Measurements from ENCODE around the gene ZMYM3.
A peak's percentile ranks its signal among the peaks of the same experiment; 100 is the strongest.
"Not testable (repeated sequence)": the region's sequence is repeated elsewhere in the genome, so short reads cannot be mapped to it uniquely, and the experiment has no call there.

ZMYM3 gene

DNA sequence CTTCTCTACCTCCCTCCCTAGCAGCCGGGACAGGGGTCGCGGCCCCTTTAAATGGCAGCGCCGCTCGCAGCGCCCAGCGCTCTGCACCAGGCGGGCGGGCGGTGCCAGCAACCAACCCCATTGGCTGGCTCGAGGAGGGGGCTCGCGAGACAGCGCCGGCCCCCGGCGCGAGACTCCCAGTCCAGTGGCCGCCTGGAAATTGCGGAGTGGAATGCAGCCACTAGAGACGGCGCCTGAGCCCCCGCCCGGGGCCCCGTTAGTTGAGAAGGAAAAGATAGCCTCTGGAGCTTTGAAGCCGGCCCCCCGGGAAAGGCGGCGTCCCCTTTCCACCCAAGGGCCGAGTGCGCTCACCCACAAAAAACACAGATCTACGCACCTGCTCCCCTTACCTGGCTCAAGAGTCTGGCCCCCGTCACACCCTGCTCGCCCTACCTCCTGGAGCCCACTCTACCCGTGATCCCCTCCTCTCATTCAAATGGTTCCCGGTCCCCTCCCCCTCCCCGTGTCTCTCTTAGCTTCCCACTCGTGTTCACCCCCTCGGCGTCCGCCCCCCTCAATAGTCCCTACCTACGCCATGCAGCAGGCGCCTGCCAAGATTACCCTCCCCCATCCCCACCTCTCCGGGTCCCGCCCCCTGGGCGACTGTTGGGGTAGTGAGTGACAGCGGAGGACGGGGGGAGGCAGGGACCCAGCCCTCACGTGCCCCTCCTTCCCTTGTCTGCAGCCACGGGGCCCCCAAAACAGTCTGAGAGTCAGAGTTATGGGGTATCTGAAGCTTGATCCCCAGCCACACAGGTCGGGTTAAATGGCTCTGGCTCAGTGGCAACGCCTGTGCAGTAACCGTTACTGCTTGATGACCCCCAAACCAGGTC, at the start of gene ZMYM3:
Gene ZMYM3 (minus strand): TSS at position 49 of the 872 bp plus-strand sequence. CDS start 885 bp downstream, outside the sequence.
- DNase-seq, result peak; percentile 75

DNA sequence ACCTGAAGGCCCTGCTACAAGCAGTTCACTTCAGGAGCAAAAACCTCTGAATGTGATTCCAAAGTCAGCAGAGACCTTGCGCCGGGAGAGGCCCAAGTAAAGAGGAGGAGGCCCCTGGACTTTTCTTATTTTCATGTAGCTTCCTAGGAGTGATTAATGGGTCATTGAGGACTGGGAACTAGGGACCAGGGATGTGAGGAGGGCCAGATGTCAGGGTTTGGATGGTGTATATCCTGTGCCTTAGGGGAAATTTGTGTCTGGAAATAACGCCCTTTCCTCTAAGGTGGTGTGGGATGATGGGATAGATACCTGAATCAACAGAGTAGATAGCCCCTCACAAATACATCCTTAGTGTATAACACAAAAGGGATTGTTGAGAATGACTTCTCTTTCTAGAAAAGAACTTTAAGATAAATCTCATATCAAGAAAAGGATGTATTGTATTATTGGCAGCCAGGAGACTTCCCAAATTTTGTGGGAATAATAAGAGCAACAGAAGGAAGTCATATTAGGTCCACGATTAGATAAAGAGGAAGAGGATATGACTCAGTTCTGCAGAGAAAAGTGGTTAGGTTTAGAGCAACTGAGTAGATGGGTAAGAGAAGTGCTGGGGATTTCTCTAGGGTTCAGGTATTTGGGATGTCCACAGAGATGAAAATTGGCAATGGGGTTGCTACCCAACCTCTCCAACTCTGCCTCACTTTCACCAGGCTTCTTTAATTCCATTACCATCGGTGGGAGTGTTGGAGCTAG, 48.7 kb upstream of the ZMYM3 start:
- no peak for DNase-seq

DNA sequence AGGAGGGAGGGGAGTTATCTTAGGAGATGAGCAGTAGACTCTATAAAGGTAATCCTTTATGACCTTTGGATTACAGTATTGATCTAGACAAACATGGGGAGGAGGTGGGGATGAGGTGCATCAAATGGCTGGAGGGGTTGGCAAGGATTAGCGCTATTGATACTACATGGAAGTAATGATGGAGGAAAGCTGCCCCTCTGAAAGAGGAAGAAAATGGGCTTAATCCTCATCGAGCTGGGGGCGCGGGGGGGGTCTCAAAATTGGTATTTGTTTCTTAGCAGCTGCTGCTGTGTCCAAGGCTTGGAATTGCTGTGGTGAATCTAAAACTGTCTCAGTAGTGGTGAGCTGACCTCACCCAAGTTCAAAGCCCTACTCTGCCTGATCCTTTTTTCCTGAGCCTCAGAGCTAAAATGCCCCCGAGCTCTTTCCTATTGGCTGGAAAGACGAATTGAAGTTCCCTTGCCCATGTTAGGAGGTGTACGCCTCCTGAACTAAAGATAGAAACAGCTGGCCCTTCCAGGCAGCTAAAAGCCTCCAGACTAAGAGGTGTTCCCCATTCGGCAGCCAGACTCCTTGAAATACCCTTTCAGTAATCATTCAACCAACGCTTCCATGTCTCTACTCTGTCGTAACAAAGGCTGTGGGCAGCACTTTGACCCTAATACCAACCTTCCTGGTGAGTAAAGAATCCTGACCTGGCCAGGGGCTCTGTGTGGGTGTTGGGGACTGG, 47.4 kb upstream of the ZMYM3 start, which contains the start of gene ITGB1BP2:
Gene ITGB1BP2 (plus strand): TSS at position 556 of the 730 bp plus-strand sequence. CDS start 57 bp downstream, at position 613.
- DNase-seq, result no peak

DNA sequence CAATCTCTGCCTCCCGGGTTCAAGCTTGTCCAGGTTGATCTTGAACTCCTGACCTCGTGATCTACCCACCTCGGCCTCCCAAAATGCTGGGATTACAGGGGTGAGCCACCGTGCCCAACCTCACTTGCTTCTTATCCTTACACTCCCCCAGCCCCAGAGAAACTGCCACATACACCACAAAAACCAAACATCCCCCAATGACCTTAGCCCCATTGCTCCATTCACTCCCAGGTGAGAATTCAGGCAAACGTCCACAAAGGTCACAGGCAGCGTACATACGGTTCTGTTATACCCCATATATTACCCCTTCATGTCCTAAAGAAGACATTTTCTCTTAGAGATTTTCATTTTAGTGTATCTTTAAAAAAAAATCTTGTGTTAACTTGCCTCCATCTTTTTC, 46.6 kb upstream of the ZMYM3 start:
- DNase-seq, result not testable (repeated sequence)

DNA sequence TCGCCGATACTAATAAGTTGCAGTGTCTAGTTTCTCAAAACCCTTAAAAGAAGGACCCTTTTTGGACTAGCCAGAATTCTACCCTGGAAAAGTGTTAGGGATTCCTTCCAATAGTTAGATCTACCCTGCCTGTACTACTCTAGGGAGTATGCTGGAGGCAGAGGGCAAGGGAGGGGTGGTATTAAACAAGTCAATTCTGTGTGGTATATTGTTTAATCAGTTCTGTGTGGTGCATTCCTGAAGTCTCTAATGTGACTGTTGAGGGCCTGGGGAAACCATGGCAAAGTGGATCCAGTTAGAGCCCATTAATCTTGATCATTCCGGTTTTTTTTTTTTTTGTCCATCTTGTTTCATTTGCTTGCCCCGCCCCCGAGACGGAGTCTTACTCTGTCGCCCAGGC, 46.1 kb upstream of the ZMYM3 start:
- not testable (repeated sequence) for DNase-seq

DNA sequence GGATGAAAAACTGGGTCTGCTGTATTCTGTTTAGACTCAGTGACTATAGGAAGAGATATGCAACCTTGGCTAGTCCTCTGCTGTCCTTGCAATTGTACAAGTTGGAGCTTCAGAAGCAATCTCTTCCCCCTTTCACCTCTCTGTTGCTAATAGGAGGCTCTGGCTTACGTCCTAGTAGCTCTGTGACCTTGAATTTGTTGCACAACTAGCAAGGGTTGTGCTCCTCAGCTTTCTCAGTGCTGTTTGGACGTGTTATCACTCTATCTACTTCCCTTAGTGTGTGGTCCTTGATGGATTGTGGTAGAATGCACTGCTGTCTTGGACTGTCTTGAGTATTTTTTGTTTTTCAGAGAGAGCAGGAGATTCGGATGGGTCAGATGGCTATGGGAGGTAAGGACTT, 44.2 kb upstream of the ZMYM3 start:
- no peak for DNase-seq

DNA sequence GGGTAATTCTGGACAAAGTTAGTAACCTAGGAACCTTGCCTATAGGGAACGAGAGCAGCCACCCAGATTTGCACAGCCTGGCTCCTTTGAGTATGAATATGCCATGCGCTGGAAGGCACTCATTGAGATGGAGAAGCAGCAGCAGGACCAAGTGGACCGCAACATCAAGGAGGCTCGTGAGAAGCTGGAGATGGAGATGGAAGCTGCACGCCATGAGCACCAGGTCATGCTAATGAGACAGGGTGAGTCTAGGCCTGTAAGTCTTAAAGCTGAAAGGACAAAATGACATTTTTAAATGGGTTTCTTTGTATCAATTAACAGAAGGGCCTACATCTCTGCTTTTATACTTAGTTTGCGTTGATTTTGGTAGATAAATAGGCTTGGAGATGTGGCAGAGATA, 42.9 kb upstream of the ZMYM3 start:
- DNase-seq, result no peak

DNA sequence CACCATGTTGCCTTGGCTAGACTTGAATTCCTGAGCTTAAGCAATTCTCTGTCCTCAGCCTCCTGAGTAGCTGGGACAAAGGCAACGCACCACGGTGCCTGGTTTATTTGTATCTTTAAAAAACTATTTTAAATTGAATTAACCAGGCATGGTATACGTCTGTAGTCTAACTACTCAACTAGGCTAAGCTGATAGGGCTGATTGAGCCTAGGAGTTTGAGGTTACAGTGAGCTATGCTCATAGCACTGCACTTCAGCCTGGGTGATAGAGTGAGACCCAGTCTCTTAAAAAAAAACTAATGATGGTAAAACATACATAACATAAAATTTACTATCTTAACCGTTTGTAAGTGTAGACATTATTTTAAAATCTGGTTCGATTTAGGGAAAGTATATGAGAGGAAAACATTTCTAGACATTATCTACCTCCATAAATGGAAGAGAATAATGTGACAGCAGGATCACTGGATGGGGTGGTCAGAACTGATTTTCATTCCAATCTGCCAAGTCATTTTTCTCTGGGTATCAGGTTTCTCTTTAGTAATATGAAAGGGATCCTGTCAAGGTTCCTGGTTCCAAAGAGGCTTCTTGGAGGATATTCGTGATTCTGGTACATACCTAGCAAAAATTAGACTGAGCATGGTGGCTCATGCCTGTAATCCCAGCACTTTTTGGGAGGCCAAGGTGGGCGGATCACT, 38.9 kb upstream of the ZMYM3 start:
- DNase-seq, result no peak

DNA sequence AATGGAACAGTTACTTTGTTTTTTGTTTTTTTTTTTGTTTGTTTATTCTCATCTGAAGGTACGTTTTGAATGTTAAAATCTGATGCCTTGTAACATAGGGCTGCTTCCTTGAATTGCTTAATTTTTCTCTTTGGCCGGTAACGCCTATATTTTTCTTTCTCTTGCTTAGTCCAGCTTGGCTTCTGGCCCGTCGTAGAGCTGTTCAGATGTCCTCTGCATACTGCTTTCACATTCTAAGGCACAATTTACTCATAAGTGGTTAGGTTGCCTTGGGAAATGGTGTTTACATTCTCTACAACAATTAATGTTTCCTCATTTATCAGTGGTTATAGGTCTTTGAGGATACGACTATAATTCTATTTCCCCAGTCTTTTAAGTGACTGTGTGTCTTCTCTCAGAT, 37.4 kb upstream of the ZMYM3 start:
- DNase-seq, result no peak

DNA sequence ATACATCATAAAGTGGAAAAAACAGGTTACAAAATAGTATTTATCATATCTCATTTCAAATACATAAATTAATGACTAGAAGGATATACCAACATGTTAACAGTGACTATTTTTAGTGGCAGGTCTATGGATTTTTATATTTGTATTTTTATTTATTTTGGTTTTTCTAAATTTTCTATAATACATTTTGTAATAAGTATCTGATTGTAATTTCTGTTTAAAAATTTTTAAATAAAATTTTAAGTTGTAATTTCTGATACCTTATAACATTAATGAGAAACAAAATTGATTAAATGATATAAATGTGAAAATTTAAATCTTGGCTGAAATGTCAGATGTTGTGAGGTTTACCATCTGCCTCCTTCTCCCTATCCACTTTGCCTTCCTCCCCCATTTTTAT, 32.0 kb upstream of the ZMYM3 start:
- DNase-seq, result no peak

DNA sequence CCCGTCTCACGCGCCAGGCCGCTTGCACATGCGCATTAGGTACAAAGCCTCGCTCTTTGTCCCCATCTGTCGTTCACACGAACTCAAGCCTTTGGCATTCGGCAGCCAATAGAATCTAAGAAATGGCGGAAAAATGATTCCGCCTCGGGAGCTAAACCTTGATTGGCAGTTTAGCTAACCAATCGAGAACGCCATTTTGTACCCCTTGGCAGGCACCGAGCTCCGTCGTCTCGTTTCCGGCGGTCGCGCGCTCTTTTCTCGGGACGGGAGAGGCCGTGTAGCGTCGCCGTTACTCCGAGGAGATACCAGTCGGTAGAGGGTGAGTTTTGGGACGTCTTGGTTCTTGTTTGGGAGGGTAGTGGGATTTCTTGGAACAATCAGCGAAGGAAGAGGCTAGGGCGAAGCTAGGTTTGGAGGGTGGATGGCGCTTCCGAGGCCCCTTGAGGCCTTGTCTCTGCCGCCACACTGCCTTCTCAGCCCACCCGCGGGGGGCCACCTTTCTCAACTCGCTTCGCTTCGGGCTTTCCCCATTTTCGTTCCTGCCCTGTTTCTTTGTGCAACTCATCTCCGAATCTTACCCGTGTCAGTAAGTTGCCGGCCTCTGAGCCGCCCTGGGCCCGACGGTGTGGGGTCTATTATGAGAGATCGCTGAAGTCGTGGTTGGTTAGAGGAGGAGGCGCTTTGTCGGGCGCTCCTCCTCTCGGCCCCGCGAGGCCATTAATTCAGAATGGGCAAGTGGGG, 29.6 kb upstream of the ZMYM3 start, which contains the start of gene NONO:
Gene NONO (plus strand): TSS at position 233 of the 741 bp plus-strand sequence. CDS start 7,003 bp downstream, outside the sequence.
- peak; percentile 97 for DNase-seq

DNA sequence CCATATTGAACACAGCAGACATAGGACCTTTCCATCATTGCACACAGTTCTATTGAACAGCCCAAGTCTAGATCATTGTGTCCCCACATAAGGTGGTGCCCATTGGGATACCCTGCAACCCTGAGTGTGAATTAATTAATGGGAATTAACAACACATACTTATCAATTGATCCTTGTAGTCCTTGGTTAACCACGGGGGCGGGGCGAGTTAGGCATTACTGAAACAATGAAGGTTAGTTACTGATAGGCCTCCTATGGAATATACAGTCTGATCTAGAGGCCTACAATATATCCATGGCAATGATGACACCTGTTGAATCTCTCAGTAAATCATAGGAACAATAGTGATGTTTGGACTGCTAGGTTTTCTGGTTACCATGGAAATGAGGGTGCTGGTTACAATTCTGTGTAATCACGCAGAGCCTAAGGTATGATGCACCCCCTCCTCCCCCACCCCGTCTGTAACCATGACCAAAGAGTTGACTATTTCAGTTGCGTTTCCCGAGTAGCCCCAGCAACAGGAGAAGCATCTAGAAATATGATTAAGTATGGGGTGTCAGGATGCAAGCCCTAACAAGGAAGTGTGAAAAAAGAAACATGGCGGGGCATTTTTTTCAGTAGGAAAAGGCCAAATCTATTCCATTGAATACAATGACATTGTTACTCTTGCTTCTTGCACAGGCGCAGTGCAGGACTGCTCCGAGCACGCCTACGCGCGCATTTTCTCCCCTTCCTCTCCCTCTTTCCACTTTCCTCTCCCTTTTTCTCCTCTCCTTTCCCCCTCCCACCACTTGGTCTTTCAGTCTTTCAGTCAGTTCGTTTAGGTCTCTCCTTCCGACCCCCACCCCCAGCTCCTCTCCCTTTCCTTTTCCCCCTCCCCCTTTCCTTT, 28.8 kb upstream of the ZMYM3 start:
- peak; percentile 32 for DNase-seq

DNA sequence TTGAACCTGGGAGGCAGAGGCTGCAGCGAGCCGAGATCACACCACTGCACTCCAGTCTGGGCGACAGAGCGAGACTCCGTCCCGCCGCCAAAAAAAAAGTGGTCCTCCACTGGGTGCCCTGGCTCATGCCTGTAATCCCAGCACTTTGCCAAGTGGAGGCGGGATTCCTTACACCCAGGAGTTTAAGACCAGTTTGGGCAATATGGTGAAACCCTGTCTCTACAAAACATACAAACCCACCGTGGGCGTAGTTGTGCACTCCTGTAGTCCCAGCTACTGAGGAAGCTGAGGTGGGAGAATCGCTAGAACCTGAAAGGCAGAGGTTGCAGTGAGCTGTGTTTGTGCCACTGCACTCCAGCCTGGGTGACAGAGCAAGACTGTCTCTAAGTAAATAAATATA, 27.4 kb upstream of the ZMYM3 start:
- not testable (repeated sequence) for DNase-seq

DNA sequence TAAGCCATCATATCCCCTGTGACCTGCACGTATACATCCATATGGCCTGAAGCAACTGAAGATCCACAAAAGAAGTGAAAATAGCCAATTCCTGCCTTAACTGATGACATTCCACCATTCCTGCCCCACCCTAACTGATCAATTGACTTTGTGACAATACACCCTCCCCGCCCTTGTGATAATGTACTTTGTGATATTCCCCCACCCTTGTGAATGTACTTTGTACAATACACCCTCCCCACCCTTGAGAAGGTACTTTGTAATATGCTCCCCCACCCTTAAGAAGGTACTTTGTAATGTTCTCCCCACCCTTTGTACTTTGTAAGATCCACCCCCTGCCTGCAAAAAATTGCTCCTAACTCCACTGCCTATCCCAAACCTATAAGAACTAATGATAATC, 18.4 kb upstream of the ZMYM3 start:
- DNase-seq, result not testable (repeated sequence)

DNA sequence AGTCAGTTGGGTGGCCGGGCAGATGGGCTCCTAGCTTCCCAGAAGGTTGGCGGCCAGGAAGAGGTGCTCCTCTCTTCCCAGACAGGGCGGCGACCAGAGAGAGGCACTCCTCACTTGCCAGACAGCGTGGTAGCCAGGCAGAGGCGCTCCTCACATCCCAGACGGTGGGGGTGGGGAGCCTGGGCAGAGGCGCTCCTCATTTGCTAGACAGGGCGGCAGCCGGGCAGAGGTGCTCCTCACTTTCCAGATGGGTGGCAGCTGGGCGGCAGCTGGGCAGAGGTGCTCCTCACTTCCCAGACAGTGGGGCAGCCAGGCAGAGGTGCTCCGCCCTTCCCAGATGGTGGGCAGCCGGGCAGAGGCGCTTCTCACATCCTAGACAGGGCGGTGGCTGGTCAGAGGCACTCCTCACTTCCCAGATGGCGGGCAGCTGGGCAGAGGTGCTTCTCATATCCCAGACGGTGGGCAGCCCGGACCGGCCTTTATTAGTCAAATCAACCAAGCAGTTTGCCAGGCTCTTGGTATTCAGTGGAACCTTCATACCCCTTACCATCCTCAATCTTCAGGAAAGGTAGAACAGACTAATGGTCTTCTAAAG, 16.0 kb upstream of the ZMYM3 start:
- no peak for DNase-seq

DNA sequence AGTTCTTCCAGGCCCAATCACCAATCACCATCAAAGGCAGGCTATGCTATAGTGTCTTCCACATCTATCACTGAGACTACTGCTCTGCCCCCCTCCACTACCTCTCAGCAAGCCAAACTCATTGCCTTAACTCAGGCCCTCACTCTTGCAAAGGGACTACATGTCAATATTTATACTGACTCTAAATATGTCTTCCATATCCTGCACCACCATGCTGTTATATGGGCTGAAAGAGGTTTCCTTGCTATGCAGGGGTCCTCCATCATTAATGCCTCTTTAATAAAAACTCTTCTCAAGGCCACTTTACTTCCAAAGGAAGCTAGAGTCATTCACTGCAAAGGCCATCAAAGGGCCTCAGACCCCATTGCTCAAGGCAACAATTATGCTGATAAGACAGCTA, 14.7 kb upstream of the ZMYM3 start:
- DNase-seq, result not testable (repeated sequence)

DNA sequence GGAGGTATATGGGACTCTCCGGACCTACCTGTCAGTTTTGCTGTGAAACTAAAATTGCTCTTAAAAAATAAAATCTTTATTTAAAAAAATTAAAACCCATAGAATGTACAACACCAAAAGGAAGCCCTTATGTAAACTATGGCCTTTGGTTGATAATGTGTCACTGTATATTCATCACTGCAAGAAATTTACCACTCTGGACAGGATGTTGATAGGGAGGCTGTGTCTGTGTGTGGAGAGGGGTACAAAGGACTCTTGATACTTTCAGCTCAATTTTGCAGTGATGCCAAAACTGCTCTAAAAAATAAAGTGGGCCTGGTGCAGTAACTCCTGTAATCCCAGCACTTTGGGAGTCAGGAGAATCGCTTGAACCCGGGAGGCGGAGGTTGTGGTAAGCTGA, 2.9 kb upstream of the ZMYM3 start:
- no peak for DNase-seq

DNA sequence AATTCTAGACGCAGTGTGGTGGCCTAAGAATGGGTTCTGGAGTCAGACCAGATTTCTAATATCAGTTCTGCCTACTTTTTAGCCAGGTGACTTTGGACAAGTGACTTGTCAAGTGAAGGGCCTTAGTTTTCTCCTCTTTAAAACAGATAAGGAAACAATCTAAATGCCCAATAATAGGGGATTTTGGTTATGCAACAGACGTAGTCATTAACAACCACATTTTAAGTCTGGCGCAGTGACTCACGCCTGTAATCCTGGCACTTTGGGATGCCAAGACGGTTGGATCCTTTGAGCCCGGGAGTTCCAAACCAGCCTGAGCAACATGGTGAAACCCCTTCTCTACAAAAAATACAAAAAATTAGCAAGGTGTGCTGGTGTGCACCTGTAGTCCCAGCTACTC, 2.1 kb upstream of the ZMYM3 start:
- DNase-seq, result no peak

DNA sequence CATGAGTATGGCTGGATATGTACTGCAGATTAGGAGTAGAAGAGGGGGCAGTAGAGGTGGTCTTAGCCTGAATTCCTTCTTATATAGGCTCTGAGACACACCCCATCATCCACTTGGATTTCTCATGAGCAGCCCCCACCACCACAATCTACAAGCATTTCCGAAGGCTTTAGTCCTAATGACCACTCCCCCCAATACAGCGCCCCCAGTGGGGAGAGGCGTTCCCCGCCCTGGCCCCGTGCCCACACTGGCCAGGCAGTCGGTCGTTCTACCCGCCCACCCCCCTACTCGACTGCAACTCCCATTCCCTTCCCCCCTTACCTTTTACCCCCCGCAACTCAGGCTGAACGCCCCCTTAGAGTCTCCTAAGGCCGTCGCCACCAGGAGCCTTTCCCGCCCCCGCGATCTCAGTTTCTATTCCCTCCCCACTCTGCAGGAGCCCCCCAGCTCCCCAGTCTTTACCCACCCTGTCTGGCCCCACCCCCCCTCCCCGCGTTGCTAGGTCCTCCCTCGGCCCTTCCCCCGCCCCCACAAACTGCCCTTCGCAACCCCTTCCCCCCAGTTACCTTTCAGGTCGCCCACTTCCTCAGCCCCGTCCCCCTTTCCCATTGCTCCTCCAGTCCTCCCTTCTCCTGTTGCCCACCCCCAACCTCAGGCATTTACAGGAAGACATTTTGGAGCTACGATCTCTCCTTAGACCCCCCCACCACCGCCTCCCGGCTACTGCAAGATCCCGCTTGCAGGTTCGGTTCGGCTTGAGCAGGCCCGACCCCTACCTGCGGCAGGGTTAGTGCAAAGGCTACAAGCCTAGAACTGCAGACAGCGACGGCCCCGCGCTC, 468 bp downstream of the ZMYM3 start:
- peak; percentile 14 for DNase-seq
